GM21529 (cell line): ENCODE results near the gene SCGB3A2.
"Not testable (repeated sequence)": the region's sequence is repeated elsewhere in the genome, so short reads cannot be mapped to it uniquely, and the experiment has no call there.

Experiments
- ATAC-seq: cut with Tn5 transposase; IDR thresholded peaks from one replicate; pipeline ENCODE4 v1.9.1; 2021; ENCODE audit not compliant: unreplicated experiment

Gene SCGB3A2

GRCh38 chr5:147860641-147861025 lies 17.9 kb upstream of the SCGB3A2 start:
- no peak for ATAC-seq

- ATAC-seq = no peak
These were observed 14.9 kb upstream of the SCGB3A2 start for GRCh38 chr5:147863454-147864158.

GRCh38 chr5:147869112-147869511 lies 9.4 kb upstream of the SCGB3A2 start:
- ATAC-seq = no peak

- ATAC-seq = not testable (repeated sequence)
These were observed 8.6 kb upstream of the SCGB3A2 start for GRCh38 chr5:147869892-147870291.

- not testable (repeated sequence) for ATAC-seq
These were observed 6.4 kb upstream of the SCGB3A2 start for GRCh38 chr5:147871980-147872549.

- ATAC-seq = not testable (repeated sequence)
These were observed 5.6 kb upstream of the SCGB3A2 start for GRCh38 chr5:147872744-147873435.

GRCh38 chr5:147874118-147874875 lies 4.2 kb upstream of the SCGB3A2 start:
- not testable (repeated sequence) for ATAC-seq

- ATAC-seq = no peak
These were observed 3.6 kb upstream of the SCGB3A2 start for GRCh38 chr5:147874910-147875367.

GRCh38 chr5:147876141-147876540 lies 2.4 kb upstream of the SCGB3A2 start:
- ATAC-seq = no peak

- no peak for ATAC-seq
These were observed 1.9 kb upstream of the SCGB3A2 start for GRCh38 chr5:147876626-147877025.

- no peak for ATAC-seq
These were observed 1.3 kb downstream of the SCGB3A2 start for GRCh38 chr5:147879784-147880183.

GRCh38 chr5:147880487-147880886 lies 2.0 kb downstream of the SCGB3A2 start:
- ATAC-seq = no peak

GRCh38 chr5:147882586-147883313 lies 4.2 kb downstream of the SCGB3A2 start:
- ATAC-seq = no peak

GRCh38 chr5:147887026-147887627 lies 8.6 kb downstream of the SCGB3A2 start:
- ATAC-seq = no peak

- ATAC-seq = no peak
These were observed 9.4 kb downstream of the SCGB3A2 start for GRCh38 chr5:147887930-147888329.

GRCh38 chr5:147892696-147893296 lies 14.3 kb downstream of the SCGB3A2 start:
- ATAC-seq = no peak

- no peak for ATAC-seq
These were observed 15.3 kb downstream of the SCGB3A2 start for GRCh38 chr5:147893820-147894219.

GRCh38 chr5:147895864-147896263 lies 17.4 kb downstream of the SCGB3A2 start:
- no peak for ATAC-seq

GRCh38 chr5:147898875-147899401 lies 20.4 kb downstream of the SCGB3A2 start:
- ATAC-seq = no peak

- no peak for ATAC-seq
These were observed 23.1 kb downstream of the SCGB3A2 start for GRCh38 chr5:147901599-147902039.
